Thyroid gland (tissue), 4 donors: Measurements from ENCODE around the gene SLC22A15.

Experiments used
- POLR2A ChIP-seq, 2 donors: fragments of 450-650 bp; IDR thresholded peaks; one replicate each; pipeline ENCODE4 v1.6.1; 2017; ENCODE audit warnings: antibody characterized with exemption in 2 of 2, mild to moderate bottlenecking in 2 of 2, moderate library complexity in 1 of 2
- TF ChIP-seq, protein P1 (sequence below), 6 experiments: fragments of 200-600 bp in 3 of 6; fragments of 450-650 bp in 3 of 6; sonication (generic) in 3 of 6; IDR thresholded peaks; one replicate each; pipeline ENCODE4 v1.5.1; 2016 to 2019; ENCODE audit warnings: antibody characterized with exemption in 6 of 6, mild to moderate bottlenecking in 2 of 6, inconsistent platforms in 1 of 6, moderate library complexity in 1 of 6

DNA sequence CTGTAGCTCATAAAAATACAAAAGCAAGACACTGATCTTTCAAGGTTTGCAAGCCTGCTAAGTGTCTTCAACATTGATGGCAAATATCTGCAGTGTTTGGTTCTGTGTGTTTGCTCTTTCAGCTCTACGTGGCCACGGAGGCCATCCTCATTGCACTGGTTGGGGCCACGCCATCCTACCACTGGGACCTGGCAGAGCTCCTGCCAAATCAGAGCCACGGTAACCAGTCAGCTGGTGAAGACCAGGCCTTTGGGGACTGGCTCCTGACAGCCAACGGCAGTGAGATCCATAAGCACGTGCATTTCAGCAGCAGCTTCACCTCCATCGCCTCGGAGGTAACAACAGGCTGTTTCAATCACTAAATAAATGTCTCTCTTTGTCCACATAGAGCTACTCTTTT, 15.6 kb downstream of the SLC22A15 start:
- TF ChIP-seq, protein P1, sequence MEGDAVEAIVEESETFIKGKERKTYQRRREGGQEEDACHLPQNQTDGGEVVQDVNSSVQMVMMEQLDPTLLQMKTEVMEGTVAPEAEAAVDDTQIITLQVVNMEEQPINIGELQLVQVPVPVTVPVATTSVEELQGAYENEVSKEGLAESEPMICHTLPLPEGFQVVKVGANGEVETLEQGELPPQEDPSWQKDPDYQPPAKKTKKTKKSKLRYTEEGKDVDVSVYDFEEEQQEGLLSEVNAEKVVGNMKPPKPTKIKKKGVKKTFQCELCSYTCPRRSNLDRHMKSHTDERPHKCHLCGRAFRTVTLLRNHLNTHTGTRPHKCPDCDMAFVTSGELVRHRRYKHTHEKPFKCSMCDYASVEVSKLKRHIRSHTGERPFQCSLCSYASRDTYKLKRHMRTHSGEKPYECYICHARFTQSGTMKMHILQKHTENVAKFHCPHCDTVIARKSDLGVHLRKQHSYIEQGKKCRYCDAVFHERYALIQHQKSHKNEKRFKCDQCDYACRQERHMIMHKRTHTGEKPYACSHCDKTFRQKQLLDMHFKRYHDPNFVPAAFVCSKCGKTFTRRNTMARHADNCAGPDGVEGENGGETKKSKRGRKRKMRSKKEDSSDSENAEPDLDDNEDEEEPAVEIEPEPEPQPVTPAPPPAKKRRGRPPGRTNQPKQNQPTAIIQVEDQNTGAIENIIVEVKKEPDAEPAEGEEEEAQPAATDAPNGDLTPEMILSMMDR (IDR thresholded peaks at IDR 0.05), result no peak
- TF ChIP-seq POLR2A (IDR thresholded peaks at IDR 0.05), result no peak
